ENCODE results near the gene TECPR2.

Gene TECPR2

DNA sequence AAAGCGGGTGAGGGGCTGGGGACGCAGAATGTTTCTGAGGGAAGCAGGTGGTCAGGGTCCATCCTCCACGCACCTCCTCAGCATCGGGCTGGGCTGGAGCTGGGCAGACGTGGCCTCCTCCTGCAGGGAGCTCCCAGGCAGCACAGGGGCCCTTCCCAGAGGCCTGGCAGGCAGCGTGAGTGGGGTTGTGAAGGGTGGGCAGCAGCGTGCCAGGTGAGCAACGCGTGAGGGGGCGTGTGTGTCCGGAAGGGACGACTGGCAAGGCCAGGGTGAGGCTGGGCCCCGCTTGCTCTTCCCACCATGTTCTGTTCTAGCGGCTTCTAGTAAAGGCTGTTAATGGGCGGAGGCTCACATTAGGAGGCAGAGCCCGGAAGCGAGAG lies 129.8 kb downstream of the TECPR2 start:
- no peak for DNase-seq (ENCODE audit: insufficient read length, low spot score)
- TF ChIP-seq, protein P1, sequence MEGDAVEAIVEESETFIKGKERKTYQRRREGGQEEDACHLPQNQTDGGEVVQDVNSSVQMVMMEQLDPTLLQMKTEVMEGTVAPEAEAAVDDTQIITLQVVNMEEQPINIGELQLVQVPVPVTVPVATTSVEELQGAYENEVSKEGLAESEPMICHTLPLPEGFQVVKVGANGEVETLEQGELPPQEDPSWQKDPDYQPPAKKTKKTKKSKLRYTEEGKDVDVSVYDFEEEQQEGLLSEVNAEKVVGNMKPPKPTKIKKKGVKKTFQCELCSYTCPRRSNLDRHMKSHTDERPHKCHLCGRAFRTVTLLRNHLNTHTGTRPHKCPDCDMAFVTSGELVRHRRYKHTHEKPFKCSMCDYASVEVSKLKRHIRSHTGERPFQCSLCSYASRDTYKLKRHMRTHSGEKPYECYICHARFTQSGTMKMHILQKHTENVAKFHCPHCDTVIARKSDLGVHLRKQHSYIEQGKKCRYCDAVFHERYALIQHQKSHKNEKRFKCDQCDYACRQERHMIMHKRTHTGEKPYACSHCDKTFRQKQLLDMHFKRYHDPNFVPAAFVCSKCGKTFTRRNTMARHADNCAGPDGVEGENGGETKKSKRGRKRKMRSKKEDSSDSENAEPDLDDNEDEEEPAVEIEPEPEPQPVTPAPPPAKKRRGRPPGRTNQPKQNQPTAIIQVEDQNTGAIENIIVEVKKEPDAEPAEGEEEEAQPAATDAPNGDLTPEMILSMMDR (IDR thresholded peaks at IDR 0.05; ENCODE audit: insufficient read depth, missing control alignments), result no peak
- no peak for FAIRE-seq

DNA sequence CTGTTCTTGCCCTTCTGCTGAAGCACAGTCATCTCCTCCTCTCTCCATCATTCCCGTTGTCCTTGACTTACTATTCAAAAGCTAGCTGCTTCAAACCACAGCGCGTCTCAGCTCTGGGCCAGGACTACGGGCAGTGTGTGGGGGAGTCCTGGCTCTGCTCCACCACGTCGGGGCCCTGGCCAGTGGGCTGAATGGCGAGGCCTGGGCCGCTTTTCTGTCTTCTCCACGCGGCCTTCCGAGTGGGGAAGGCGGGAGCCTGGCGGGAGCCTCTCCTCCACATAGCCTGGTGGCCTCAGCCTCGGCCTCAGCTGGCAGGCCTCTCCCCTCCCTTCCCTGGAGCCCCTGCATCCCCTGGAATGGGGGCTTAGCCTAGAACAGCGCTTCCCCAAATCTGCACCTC lies 130.4 kb downstream of the TECPR2 start:
- DNase-seq (ENCODE audit: insufficient read length, low spot score) (no peak), FAIRE-seq (no peak)
- TF ChIP-seq, protein P1 (IDR thresholded peaks at IDR 0.05; ENCODE audit: insufficient read depth, missing control alignments), result no peak

DNA sequence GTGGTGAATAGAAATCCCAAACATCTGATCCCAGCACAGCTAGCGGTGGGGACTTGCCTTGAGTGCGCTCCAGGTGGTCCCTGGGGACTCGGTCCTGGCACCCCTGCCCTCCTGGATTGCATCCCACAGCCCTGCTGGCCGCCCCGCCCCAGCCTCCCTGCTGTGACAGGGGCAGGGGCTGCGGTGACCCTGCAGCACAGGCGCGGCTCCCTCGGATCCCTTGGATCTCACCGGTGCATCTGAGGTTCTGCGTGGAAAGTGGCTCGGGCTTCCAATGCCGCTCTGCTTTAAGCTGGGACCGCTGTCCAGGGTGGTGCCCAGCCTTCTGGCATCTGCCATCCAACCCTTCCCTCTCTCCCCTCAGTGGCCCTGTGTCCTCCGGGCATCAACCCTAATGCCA lies 130.8 kb downstream of the TECPR2 start:
- no peak for DNase-seq (ENCODE audit: insufficient read length, low spot score)
- TF ChIP-seq, protein P1 (IDR thresholded peaks at IDR 0.05; ENCODE audit: insufficient read depth, missing control alignments), result no peak
- no peak for FAIRE-seq

DNA sequence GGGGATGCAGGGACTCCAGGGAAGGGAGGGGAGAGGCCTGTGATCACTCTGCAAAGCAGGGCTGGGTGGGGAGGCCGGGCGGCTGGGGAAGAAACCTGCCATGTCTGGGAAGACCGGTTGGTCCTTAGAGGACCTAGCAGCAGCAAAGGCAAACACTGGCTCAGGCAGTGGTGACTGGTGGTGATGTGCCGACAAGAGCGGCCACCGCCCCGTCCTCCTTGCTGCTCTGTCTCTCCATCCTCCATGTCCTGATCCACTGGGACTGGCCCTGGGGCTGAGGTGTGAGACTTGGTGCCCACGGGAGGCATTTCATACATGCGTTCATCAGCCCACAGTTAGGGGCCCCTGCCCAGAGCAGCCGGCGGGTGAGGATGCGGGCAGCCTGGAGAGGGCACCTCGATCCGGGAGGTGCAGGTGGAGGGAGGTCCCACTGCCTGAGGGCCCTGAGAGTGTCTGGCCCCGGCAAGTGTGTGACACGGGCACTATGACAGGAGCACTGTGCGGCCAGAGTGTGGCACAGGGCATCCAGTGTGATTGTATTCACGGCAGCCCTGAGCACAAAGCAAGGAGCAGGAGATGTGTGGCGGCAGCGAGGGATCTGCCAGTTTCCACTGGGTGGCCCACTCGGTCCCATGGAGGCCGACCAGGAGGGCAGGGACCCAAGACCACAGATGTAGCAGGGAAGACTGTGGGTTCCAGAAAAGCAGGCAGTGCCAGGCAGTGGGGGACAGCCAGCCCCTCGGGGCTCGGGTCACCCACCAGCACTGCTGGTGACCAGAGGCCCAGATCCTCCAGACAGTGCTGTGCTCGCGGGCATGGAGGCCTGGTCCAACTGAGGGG lies 133.0 kb downstream of the TECPR2 start:
- FAIRE-seq (no peak), DNase-seq (ENCODE audit: insufficient read length, low spot score) (no peak)
- TF ChIP-seq, protein P1 (IDR thresholded peaks at IDR 0.05; ENCODE audit: insufficient read depth, missing control alignments), result no peak

DNA sequence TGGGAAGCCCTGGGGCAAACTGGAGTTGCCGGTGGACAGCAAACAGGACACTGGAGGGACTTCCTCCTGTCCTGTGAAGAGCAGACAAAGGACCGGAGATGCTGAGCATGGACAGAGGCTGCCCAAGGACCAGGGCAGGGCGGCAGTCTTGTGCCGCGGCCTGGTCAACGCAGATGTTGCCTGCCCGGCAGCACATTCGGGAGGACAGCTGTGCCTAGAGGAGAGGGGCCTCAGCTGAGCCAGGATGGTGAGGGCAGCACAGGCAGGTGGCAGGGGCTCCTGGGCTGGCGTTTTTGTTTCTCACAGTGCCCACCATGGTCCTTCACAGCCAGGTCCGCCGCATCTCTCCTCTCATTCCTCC lies 133.6 kb downstream of the TECPR2 start:
- TF ChIP-seq, protein P1 (IDR thresholded peaks at IDR 0.05; ENCODE audit: insufficient read depth, missing control alignments), result no peak
- FAIRE-seq (no peak), DNase-seq (ENCODE audit: insufficient read length, low spot score) (no peak)

DNA sequence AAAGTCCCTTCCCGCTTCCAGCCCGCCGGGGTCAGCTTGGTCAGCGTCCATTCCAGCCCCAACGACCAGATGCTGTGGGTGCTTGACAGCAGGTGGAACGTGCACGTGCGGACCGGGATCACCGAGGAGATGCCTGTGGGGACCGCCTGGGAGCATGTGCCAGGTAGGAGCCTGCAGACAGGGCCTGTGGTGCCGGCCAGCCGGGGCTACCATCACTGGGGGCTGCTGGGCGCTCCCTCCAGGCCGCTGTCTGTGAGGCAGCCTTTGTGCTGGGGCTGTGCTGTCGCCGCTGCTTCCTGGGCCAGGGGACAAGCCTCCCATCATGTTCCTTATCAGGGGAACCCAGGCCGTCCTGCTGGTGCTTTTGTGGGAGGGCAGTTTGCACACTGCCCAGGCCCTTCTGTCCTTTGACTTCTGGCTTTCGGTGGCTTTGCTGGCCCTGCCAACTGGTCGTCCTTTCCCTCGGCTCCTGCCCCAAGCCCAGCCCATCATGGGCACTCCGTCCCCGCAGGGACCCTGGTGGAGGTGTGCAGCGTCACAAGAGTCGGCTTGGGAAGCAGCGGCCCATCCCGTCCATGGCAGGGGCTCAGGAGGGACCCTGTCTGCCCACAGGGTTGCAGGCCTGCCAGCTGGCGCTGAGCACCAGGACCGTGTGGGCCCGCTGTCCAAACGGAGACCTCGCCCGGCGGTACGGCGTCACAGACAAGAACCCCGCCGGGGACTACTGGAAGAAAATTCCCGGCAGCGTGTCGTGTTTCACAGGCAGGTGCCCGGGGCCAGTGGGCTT lies 134.4 kb downstream of the TECPR2 start:
- FAIRE-seq, result no peak
- DNase-seq (ENCODE audit: insufficient read length, low spot score), result no peak
- TF ChIP-seq, protein P1 (IDR thresholded peaks at IDR 0.05; ENCODE audit: insufficient read depth, missing control alignments), result no peak

Data from D721Med (cell line).